Kidney capillary endothelial cell (primary cell): ENCODE results near the gene RUNDC1.
"Not testable (repeated sequence)": the region's sequence is repeated elsewhere in the genome, so short reads cannot be mapped to it uniquely, and the experiment has no call there.

ENCODE experiments used
- DNase-seq: peaks from one replicate; pipeline ENCODE4 v3.0.0-alpha.2; 2018; ENCODE audit warnings: low spot score

RUNDC1 gene

DNA sequence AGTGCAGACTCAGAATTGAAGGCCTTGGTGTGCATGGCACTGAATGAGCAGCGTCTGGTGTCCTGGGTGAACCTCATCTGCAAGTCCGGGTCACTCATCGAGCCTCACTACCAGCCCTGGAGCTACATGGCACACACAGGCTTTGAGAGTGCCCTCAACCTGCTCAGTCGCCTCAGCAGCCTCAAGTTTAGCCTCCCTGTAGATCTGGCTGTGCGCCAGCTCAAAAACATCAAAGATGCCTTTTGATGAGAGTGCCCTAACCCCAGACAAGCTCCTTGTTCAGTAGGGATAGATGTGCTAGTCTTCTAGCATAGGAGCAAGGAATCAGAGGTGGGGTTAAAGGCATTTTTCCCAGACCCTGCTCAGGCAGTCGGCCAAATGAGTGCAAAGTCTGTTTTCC is 11.1 kb downstream of the RUNDC1 start:
- DNase-seq = no peak

DNA sequence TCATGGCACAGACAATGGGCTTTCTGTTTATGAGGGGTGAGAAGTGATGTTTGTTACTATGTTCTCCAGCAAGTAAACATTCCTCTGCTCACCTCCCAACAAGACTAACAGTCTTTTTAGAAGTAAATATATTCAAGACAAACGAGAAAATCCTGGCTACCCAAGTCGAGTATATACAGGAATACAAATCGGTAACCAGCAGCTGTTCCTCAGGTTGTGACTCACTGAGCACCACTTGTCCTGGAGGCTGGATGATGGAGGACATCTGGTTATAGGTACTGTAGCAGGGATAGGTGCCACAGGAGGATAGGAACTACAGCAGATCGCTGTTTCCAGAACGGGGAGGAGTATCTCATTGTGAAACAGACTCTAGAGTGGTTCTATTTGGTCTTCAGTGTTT is 12.5 kb downstream of the RUNDC1 start:
- no peak for DNase-seq

DNA sequence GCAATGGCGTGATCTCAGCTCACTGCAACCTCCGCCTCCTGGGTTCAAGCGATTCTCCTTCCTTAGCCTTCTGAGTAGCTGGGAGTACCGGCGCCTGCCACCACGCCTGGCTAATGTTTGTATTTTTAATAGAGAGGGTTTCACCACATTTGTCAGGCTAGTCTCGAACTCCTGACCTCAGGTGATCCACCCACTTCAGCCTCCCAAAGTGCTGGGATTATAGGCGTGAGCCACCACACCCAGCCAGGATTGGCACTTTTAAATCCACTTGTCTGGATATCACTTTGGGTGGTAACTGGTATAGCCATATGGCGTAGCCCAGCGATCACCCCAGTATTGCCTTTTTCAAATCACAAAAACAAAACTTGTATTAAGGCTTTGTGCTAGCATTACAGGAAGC is 13.5 kb downstream of the RUNDC1 start:
- DNase-seq = not testable (repeated sequence)

DNA sequence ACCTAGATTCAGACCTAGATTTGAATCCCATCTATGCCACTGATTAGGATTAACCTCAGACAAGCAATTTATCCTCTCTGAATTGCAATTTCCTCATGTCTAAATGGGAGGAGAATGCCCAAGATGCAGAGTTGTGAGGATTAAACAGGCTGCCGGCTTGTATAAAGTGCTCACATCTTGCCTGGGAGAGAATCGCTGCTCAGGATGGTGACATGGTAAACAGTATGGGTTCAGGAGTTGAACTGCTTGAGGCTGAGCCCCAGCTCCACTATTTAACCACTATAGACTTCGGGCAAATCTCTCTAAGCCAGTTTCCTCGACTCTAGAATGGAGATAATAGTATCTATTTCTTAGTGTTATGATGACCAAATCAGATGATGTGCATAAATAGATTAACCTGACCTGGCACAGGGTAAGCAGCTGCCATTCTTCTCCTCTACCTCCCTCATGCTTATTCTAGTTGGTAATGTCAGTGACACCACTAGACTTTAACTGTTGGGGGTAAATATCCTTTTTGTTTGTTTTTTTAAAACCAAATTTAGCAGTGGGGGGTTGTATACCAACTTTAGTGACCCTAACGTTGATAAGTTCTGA is 17.1 kb downstream of the RUNDC1 start:
- DNase-seq = no peak

DNA sequence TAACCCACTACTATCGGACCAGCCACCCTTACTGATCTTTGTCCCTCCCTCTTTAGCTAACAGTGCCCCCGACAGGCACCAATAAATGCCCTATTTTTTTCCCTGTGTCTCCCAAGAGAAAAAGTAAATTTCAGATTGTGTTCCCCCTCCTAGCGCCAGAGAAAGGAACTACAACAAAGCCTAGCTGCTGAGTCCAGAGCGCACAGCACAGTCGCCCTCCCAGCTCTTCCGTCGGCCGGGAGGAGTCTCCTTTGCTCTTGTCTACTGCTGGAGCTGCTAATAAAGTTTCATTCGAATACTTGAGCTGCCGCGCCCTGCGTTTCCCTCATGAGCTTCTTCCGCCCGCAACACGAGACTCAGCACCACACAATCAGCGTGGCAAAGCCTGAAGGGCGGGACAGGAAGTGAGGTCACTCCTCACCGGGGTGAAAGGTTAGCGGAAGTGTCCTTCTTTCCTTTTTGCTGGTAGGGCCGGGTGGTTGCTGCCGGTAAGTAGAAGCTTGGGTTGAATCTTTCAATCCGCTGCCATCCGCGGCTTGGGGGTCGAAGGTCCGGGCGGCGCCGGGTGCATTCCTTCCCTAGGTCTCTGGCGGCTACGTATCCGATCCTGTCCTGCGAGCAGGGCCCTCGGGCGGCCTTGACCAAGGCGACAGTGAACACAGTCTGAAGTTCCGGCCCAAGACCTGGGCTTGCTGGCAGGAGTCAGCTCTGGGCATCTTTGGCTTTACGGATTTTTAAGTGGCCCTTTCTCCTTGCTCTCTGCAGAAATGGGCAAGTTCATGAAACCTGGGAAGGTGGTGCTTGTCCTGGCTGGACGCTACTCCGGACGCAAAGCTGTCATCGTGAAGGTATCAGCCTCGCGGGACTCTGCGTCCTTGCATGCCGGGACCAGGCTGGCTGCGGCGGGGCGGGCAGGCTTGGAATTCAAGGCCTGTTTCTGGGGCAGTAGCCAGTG is 17.9 kb downstream of the RUNDC1 start, which contains the start of gene RPL27:
RPL27 (plus strand) TSS at position 436 of the 955 bp plus-strand sequence; CDS start at position 768, 332 bp downstream.
- DNase-seq = peak; percentile 99

DNA sequence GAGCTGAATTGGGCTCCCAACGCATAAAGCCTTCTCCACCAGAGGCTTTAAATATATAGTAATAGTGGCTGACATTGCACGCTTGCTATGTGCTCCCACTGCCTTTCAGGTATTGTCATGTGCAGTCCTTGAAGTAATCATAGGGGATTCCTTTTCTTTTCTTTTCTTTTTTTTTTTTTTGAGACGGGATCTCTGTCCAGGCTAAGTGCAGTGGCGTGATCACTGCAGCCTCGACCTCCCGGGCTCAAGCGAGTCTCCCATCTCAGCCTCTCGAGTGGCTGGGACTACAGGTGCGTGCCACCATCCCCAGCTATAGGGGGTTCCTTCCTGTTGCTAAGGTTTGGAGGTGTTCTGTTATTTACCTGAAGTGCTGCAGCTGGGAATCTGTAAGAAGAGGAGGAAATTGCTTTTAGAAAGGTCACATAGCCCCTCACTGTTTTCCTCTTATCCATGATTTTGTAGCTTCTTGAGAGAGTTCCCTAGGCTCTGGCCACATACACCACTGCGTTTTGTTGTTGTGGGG is 18.7 kb downstream of the RUNDC1 start:
- no peak for DNase-seq

DNA sequence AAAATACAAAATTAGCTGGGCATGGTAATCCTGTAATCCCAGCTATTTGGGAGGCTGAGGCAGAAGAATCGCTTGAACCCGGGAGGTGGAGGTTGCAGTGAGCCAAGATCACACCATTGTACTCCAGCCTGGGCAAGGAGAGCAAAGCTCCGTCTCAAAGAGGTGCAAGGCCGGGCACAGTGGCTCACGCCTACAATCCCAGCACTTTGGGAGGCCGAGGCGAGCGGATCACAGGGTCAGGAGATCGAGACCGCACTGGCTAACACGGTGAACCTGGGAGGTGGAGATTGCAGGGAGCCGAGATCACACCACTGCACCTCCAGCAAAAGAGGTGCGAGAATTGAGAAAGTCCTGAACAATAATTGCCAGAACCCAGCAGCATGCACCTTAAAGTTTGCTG is 20.5 kb downstream of the RUNDC1 start:
- not testable (repeated sequence) for DNase-seq

DNA sequence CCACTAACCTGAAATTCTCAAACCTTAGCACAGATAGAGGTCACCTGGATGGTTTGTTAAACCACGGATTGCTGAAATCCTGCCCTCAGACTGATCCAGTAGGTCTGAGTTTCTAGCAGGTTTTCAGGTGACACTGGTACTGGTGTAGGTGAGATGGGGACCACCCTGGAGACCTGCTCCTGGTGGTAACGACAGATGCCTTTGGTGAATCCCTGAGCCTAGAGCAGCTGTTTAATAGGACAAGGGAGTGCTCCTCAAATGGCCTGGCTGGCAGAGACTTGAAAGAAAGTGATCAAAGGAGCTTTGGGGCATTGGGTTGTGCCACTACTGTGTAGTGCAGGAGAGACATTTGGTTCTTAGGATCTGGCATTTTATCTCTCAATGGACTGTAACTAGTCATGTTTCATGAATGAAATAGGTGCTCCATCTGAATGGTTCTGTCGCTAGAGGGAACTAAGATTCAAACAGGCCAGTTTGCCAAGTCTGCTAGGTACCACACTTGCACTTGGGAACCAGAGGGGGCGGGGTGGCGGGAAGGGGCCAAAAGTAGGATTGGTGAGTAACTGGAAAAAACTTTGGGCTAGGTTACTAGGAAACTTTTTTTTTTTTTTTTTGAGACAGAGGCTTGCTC is 23.3 kb downstream of the RUNDC1 start:
- no peak for DNase-seq

DNA sequence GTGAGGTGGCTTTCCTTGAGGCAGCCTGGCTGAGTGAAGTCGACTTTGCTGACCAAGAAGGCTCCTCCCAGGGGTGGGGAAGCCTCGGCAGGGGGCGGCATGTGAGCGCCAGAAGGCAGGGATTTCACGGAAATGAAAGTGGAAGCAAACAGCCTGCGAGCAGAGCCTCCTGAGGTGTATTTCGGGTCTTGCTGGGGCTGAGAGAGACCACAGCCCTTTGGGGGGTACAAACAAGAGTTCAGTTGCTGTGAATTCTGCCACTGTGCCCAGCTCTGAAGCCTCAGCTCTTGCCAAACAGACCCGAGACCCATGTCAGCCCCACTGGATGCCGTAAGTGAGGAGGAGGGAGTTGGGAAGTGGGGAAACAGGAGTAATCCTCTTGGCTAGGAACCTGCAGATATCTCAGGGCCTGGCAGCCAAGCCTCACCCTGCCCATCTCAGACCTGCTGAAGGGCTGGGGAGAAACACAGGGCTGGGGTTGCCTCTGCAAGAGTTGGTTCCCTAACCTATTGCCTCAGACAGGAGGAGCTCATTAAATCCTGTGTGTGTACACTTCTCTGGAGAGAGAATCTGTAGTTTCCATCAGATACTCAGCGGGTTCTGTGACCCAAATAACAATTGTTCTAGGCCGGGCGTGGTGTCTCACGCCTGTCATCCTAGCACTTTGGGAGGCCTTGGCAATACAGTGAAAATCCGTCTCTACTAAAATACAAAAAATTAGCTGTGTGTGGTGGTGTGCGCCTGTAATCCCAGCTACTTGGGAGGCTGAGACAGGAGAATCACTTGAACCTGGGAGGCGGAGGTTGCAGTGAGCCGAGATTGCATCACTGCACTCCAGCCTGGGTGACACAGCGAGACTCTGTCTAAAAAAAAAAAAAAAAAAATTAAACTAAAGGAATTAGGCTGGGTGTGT is 26.5 kb downstream of the RUNDC1 start, which contains the start of gene IFI35:
IFI35 (plus strand) TSS at position 146 of the 913 bp plus-strand sequence; CDS start at position 310, 164 bp downstream.
- DNase-seq = peak; percentile 82

DNA sequence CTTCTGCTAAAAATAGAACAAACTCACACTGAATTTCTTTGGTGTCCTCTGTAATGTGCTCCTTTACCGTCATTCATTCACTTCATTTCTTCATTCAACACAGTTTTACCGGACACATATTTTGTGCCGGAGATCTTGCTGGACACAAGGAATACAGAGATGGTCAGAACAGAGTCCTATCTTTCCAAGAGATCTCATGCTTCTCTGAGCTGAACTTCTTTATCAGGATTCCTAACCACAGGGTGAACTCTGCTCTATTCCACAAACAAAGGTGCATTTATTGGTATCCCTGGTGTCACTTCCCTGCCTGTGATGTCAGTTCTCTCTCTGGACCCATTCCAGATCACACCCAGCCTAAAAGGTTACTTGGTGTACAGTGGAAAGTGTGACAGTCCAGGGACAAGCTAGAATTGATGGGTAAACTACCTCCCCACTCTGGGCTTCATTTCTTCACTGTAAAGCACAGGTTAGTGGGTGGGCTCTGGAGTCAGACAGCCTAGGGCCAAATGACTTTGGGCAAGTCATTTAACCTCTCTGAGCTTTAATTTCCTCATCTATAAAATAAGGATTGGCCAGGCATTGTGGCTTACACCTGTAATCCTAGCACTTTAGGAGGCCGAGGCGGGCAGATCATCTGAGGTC is 30.4 kb downstream of the RUNDC1 start:
- DNase-seq = no peak

DNA sequence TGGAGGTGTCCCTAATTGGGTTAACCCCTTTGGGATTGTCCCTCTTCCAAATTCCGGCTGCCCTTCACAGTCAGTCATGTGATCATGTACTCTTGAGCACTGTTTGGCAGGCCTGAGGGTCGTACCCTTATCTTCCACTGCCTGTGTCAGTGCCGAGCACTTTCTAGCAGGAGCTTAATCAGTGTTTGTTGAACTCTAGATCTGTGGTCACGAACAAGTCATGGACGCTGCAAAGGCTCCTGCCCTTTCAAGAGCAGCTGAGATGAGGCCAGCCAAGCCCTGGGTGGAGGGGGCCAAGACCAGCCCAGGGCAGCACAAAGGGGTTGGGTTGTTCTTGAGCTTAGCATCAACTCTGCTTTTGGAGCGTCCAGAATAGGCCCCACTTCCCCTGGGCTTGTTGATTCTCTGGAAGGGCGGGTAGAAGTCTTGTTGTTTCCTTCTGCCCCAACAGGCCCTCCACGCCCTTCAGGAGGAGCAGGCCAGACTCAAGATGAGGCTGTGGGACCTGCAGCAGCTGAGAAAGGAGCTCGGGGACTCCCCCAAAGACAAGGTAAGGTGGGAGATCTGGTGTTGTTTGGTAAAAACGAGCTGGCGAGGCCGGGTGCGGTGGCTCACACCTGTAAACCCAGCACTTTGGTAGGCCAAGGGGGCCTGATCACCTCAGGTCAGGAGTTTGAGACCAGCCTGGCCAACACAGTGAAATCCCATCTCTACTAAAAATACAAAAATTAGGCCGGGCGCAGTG is 31.5 kb downstream of the RUNDC1 start:
- no peak for DNase-seq

DNA sequence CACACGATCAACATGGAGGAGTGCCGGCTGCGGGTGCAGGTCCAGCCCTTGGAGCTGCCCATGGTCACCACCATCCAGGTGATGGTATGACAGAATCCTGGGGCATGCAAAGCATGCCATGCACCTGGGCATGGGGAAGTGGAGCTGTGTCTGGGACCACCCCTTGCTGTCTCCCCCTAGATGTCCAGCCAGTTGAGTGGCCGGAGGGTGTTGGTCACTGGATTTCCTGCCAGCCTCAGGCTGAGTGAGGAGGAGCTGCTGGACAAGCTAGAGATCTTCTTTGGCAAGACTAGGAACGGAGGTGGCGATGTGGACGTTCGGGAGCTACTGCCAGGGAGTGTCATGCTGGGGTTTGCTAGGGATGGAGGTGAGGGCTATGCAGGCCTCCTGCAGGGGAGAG is 32.9 kb downstream of the RUNDC1 start:
- no peak for DNase-seq

DNA sequence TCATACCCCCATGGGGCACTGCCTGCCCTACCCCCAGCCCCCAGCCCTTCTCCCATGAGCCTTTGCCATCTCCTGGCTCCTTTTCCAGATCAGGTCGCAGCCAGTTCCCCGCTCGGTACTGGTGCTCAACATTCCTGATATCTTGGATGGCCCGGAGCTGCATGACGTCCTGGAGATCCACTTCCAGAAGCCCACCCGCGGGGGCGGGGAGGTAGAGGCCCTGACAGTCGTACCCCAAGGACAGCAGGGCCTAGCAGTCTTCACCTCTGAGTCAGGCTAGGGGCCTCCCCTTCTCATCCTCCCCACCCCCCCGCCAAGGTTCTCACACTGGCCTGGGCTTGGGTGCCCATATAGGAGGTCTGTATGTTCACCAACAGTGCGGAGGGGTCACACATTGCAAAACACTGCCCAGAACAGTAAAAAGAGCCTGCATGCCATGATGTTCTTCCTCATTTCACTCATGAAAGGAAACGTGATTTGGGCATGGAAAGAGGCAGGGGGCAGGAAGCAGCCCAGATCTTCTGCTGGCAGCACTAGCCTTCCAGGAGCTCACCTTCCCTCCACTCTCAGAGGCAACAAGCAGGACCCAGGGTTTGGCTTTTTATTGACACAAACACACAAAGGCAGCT is 33.8 kb downstream of the RUNDC1 start:
- DNase-seq = no peak

DNA sequence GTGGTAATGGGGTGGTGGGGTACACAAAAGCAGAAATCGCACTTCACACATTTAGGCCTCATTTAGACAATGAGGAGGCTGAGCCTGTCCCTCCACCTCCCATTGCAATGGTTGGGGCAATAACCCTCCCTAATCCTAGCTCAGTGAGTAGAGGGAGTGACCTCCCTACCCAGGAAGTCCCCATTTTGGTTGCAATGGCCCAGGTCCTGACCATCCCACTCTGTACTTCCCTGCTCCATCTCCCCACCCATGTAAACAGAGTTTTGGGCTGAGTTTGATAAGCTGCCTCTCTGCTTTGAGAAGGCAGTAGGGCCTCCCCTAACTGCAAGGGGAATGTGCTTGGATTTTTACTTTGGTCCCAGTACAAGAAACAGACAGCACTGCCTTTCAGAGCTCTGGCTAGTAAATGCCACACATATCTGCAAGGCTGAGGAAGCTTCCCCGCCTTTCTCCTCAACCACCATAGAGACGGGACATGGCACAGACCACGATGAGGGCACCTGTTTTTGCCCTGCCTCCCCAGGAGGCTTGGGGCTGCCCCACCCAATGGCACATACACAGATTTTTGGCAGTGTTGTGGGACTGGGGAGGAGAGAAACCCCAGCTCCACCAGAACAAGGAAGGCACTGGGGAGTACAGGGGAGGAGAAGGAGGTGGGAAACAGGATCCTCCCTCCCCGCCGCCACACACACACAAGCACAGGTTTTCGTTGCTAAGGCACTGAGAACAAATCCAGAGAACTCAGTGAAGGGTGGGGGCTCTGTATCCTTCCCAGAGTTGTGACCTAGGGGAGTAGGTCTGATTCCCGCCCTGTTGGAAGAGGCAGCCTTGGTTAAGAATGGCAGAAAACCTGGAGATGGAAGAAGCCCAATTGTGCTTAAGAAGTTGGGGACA is 34.5 kb downstream of the RUNDC1 start:
- DNase-seq = no peak

DNA sequence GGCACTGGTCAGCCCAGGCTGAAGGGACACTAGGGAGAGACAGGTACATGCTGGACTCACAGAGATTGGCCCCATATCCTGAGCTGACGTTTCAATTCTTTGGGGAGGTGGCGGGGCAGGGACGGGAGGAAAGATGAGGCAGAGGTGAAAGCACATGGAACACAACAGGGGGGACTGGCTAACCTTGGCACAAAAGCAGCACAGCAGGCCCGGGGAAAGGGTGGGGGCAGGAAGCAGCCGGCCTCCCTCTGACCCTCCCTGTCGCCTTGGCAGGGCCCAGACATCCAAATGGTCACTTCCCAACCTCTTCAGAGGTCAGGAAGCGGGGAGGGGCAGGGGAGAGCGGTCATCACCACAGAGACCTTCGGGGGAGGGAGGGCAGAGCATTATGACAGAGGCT is 35.2 kb downstream of the RUNDC1 start:
- peak; percentile 59 for DNase-seq

DNA sequence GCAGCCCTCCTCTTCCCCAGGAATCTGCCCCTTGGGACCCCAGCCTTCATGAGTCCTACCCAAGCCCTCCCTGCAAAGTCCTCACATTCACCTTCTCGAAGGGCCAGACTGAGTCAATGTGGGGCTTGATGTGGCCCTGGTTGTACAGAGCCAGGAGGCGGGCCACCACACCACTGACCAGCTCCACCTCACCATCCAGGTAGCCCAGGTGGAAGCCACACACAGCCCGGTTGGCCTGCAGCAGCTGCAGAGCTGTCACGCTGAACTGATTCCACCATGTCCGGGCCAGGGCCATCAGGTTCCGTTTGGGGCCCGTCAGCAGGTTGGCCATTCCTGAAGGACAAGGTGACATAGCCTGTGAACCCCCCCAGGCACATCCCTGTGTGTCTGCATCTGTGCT is 35.9 kb downstream of the RUNDC1 start:
- no peak for DNase-seq

DNA sequence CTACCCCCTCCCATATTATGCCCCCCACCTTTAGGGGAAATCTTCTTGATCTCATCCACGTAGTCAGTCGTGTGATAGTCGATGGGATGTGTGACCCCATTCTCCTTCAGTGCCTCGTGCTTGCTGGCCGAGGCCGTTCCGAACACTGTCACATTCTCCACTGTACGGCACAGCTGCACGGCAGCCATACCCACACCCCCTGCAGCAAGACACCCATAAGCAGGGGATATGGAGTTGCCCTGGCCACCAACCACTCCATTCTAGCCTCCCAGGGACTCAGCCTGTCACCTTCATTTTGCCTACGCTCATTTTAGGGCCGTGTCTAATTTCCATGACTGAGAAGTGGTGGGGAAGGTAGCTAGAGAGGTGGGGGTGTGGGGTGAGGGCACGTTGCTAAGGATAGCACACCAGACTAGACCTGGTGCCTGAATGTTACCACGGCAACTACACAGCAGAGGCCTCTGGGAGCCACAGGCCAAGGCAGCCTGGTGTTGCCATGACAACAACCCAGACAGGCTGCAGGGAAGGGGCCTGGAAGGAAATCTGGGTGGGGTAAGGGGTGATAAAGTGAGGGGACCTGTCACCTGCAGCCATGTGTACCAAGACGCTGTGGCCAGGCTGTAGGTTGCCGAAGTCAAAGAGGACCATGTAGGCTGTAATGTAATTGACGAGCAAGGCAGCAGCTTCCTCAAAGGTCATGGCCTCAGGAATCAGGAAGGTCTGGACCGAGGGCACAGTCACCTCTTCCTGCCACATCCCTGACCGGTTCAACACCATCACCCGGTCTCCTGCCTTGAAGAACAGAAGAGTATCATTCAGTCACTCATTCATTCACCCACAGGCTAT is 37.9 kb downstream of the RUNDC1 start:
- peak; percentile 72 for DNase-seq

DNA sequence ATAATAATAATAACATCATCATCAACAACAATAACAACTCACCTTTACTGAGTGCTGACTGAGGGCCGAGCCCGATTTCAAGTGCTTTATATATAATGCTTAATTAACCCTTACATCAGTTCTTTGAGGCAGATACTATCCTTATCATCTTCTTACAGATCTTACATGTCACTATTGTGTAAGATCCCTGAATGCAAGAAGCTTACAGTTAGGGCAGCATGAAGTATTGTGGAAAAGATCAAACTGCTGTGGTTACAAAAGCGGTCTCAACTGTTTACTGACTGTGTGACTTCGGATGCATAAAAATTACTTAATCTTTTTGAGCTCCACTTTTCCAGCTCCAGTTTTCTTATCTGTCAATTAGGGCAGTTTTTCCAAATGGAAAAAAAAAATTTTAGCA is 38.6 kb downstream of the RUNDC1 start:
- DNase-seq = no peak
